Measurements from ENCODE around the gene RAPSN.

Gene RAPSN

GRCh38 chr11:47406896-47407745 is 41.8 kb downstream of the RAPSN start:
- DNase-seq = no peak

DNA sequence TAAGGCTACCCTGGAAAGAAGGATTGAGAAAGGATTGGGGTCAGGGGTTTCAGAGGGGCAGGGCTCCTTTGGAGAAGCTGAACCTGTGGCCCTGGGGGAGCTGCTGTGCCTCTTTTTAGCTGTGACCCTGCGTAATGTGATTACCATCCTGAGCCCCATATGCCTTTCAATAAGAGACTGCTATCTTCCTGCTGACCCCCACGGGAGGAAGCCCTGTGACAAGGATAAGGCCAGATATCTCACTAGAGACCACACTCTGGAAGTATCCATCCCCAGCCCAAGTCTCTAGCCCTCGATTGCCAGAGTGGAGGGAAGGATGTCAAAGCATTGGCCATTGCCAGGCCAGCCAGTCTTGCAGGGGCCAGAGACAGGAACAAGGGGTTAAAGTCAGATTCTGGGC is 45.4 kb downstream of the RAPSN start:
- DNase-seq = no peak

GRCh38 chr11:47403135-47403534 is 45.8 kb downstream of the RAPSN start:
- no peak for DNase-seq

DNA sequence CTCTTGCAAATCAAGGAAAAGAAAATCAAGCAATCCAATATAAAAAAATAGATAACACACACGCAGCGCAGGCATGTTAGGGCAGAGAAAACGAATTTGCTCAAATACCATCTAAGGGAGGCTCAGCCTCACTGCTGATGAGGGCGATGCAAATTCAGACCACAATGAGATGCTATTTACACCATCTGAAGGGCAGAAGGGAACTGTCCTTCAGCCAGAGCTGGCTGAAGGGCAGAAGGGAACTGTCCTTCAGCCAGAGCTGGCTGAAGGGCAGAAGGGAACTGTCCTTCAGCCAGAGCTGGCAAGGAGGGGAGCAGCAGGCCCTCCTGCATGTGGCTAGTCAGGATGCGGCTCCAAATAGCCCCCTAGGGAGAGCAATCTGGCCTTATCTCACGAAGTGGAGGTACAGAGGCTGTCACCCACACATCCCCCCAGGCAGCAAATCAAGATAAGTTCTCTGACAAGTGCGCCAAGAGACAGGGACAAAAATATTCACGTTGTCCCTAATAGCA is 48.1 kb downstream of the RAPSN start:
- no peak for DNase-seq

GRCh38 chr11:47399860-47400767 is 48.8 kb downstream of the RAPSN start:
- DNase-seq = no peak

DNA sequence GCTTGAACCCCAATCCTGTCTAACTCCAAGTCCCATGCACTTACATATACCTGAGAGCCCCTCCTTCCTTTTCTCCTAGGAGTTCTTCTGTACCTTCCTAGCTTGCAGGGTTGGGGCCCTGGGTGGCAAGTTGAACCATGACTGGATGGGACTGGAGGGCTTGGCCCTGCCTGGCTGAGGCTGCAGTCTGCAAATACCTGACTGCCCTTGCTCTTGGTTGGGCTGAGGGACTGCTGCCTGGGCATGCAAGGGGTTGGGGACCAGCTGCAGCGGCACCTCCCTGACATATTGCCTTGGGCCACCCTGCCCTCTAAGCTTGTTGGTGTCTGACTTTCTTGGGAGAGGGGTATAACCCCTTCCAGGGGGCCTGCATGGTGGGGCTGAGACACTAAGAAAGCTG is 50.4 kb downstream of the RAPSN start:
- no peak for DNase-seq

DNA sequence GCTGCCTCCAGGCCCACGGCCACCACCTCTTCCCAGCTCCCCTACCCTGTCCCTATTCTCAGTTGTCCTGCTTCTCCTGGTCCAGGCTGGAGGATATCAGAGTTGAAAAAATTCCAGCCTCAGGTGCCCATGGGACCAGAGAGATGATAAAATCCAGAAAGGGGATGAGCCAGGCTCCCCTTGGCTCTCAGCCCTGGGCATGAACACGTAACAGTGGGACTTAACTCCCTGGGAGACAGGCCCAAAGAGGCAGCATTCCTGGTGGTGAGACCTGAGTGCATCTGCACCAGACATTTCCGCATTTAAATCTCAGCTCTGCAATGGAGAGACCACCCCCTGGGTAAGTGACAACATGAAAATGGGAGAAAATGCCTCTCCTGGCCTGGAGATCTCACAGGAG is 50.9 kb downstream of the RAPSN start:
- DNase-seq = no peak

DNA sequence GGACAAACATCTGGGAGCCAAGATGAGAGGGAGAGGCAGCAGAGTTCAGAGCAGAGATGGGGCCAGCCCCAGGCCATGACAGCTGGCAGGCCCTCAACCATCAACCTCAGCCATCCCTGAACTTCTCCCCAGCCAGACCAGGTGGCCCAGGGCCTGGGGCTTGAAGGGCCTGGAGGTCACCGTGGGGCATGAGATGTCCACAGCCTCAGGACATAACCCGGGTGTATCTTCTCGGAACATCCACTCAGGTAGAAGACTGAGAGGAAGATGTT is 53.0 kb downstream of the RAPSN start:
- no peak for DNase-seq

DNA sequence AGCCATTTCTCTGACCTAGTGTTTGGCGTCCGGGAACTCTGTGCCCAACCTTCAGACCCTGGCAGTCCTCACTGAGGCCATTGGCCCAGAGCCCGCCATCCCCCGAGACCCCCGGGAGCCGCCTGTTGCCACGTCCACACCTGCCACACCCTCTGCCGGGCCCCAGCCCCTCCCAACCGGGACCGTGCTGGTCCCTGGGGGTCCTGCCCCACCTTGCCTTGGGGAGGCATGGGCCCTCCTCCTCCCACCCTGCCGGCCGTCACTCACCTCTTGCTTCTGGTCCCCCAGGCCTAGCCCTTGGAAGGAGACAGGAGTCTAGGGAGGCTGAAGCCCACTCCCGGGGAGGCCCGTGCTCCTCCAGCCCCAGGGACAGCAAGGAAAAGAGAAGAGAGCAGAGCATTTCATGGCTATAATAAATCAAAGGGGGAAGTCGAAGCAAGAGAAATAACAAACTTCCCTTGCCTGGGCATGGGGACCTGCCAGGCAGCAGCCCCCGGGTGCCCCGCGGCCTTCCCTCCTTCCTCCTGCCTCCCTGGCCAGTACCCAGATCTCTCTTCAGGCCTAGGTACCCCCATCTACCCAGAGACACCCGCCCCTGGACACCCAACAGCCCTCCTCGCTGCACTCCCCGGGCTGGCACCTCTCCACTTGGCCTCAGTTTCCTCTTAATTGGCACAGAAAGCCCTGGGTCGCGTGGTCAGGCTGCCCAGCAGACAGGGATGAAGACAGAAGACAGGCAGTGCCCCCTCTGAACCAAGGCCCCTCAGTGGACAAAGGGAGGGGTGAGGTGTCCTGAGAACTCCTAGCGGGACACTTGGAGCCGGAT is 53.5 kb downstream of the RAPSN start:
- DNase-seq = no peak

GRCh38 chr11:47394322-47395222 is 54.4 kb downstream of the RAPSN start:
- no peak for DNase-seq

DNA sequence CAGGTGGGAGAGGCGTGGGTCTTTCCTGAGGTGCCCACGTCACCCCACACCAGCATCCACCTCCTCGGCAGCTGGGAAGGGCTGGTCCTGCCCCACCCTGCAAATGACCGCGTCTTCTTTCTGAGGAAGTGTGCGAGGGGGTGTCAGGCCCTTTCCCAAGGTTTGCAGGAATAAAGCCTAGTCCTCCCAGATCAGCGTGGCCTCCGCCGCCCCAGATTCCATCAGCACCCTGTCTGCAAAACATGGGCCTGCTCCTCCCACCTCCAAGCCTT is 55.0 kb downstream of the RAPSN start:
- no peak for DNase-seq

- peak; percentile 60 for DNase-seq
Measured at GRCh38 chr11:47393163-47394049, 55.5 kb downstream of the RAPSN start.

DNA sequence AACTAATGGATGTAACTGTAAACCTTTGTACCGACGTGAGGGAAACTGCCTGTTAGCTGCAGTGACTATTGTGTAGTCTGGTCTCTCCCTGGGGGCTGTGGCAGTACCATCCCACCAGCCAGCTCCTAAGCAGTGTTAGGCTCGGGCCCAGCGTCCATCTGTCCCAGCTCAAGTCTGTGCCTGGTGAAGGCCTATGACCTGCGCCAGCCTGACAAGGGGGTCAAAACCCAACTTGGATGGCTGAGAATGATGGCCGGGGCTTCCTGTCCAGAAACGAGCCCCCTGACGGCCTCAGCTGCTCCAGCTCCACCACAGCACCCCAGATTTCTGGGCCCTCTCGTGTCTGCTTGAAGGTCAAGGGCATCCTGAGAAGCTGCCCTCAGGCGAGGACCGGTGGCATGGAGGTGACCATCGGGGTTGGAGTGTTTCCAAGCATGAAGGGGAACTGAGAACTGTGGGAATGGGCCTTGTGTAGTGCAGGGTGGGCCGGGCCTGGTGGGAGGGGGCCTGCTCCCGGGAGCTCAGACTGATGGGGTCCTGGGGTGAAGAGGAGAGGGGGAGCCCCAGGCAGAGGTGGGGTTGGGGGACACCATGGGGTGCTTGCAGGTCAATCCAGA is 56.3 kb downstream of the RAPSN start:
- DNase-seq = no peak

- no peak for DNase-seq
Measured at GRCh38 chr11:47391711-47392432, 57.1 kb downstream of the RAPSN start.

- DNase-seq = no peak
Measured at GRCh38 chr11:47391077-47391583, 57.8 kb downstream of the RAPSN start.

GRCh38 chr11:47390422-47390760 is 58.5 kb downstream of the RAPSN start:
- DNase-seq = no peak

DNA sequence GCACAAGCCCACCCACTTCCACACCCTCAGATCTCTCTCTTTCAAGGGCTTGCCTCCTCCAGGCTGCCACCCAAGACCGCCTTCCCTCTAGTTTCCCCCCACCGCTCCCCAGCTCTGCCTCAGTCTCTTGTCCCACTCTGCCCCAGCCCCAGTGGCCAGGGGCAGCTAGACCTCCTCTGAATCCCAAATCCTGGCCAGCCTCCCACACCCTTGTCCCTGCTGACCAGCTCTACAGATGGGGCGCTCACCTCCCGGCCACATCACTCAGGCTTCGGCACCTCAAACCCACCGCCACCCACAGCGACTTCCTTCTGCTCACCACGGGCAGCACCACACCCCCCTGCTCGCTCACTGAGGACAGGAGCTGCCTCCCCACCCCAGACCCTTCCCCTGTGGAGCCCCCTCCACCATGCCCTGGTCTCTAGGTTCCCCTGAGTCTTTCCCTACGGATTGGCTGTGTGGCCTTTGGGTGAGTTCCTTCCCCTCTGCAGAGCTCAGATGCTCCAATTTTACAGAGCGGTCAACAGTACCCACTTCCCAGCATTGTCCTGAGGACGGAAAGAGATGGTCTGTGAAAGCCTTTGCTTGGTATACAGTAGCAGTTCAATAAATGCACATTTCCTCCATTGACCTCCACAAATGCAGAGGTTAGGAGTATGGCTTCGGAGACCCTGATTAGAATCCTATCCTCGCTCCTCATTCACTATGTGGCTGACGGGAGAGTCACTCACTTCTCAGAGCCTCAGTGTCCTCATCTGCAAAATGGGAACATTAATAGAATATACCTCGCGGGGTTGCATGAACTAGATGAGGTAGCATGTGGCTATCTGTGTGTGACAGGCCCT is 59.1 kb downstream of the RAPSN start:
- DNase-seq = no peak

DNA sequence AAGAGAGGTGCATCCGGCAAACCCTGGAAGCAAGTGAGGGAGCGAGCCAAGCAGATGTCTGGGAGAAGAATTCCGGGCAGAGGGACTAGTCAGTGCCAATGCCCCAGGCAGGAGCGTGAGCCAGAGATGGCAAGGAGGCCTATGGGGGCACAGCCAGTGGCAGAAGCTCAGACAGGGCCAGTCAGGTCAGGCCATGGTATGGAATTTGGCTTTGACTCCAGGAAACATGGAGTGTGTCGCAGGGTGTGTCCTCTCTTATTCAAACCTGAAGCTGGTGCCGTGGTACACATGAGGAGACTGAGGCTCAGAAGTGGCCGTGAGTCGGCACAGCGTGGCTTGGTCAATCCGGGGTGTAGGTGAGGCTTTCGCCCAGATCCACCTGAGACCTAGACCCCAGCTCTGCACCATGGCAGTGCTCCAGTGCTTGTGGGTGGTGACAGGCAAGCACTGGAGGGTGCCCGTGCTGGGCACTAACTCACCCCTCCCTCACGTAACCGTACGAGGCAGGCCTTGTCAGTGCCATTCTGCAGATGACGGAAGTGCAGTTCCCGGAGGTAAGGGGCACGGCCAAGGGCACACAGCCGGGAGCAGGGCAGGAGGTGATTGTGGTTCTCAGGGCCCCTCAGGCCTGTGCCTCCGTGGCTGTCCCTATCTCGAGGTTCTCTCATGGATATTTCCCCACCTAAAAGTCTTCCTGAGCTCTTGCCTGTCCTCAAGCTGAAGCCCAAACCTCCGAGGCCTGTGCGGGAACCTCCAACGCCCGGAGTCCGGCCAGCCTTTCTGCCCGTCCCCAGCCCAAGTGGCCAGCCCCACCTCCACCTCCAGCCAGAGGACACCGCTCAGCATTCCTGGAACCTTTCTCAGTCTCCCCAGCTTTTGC is 60.0 kb downstream of the RAPSN start:
- no peak for DNase-seq

Data from fibroblast of skin of abdomen (primary cell).